Measurements from ENCODE around the gene PPP2R2C. TPM values are rescaled to one million over a fixed set of nuclear protein-coding genes. Genes with fewer than 3 reads are reported as not detected.

PPP2R2C gene
- total RNA-seq, 1 donor, result under 0.01 TPM

GRCh38 chr4:6355052-6355451 is 117.4 kb downstream of the PPP2R2C start:
- TF ChIP-seq CTCF (IDR thresholded peaks at IDR 0.05; ENCODE audit: extremely low read depth, low read depth, low read length), result no peak
- Histone ChIP-seq H3K4me1 (ENCODE audit: insufficient read depth, low read length) (no peaks in the 10 kb centered on the region), H3K36me3 (ENCODE audit: insufficient read depth, low read length) (no peaks in the 10 kb centered on the region), H3K4me2 (ENCODE audit: insufficient read depth, low read length) (no peak overlapping the region), H3K4me3 (ENCODE audit: insufficient read depth, low read length) (no peak overlapping the region), H3K27ac (ENCODE audit: low read depth, low read length) (no peak overlapping the region), H3K9me3 (ENCODE audit: low read depth, low read length) (no peaks in the 10 kb centered on the region), H3K79me2 (ENCODE audit: insufficient read depth, low read length) (no peaks in the 10 kb centered on the region), H4K20me1 (ENCODE audit: insufficient read depth, low read length) (no peaks in the 10 kb centered on the region), H3K27me3 (ENCODE audit: insufficient read depth, low read length) (no peaks in the 10 kb centered on the region), H2AFZ (ENCODE audit: low read length) (no peak overlapping the region)
- no peak for DNase-seq (ENCODE audit: insufficient read length, low spot score, missing footprints)

DNA sequence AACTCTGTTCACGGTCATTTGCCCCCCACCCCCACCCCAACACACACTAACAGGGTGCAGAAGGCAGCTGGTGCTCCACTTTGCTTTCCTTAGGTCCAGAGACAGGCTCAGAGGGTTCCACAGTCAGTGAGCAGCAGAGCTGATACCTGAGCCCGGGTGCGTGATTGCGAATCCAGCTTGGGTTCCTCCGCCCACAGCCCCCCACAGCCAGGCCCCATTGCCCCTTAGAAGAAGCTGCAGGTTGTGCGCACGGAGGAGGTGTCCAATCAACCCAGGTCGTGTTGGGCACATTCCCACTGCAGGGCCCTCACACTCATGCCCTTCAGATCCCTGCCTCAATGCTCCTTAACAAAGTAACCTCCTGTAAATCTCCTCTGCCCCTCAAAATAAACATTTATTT is 117.8 kb downstream of the PPP2R2C start:
- Histone ChIP-seq H3K9me3 (ENCODE audit: low read depth, low read length) (no peaks in the 10 kb centered on the region), H3K36me3 (ENCODE audit: insufficient read depth, low read length) (no peaks in the 10 kb centered on the region), H3K4me1 (ENCODE audit: insufficient read depth, low read length) (no peaks in the 10 kb centered on the region), H3K27me3 (ENCODE audit: insufficient read depth, low read length) (no peaks in the 10 kb centered on the region), H3K27ac (ENCODE audit: low read depth, low read length) (no peak overlapping the region), H3K4me3 (ENCODE audit: insufficient read depth, low read length) (no peak overlapping the region), H3K79me2 (ENCODE audit: insufficient read depth, low read length) (no peaks in the 10 kb centered on the region), H2AFZ (ENCODE audit: low read length) (no peak overlapping the region), H3K4me2 (ENCODE audit: insufficient read depth, low read length) (no peak overlapping the region), H4K20me1 (ENCODE audit: insufficient read depth, low read length) (no peaks in the 10 kb centered on the region)
- no peak for TF ChIP-seq CTCF (IDR thresholded peaks at IDR 0.05; ENCODE audit: extremely low read depth, low read depth, low read length)
- no peak for DNase-seq (ENCODE audit: insufficient read length, low spot score, missing footprints)

GRCh38 chr4:6354119-6354518 is 118.3 kb downstream of the PPP2R2C start:
- H3K4me1 ChIP-seq (ENCODE audit: insufficient read depth, low read length), result no peaks in the 10 kb centered on the region
- no peak overlapping the region for H3K4me2 ChIP-seq (ENCODE audit: insufficient read depth, low read length)
- no peak overlapping the region for H2AFZ ChIP-seq (ENCODE audit: low read length)
- no peaks in the 10 kb centered on the region for H4K20me1 ChIP-seq (ENCODE audit: insufficient read depth, low read length)
- H3K4me3 ChIP-seq (ENCODE audit: insufficient read depth, low read length), result no peak overlapping the region
- no peaks in the 10 kb centered on the region for H3K79me2 ChIP-seq (ENCODE audit: insufficient read depth, low read length)
- DNase-seq (ENCODE audit: insufficient read length, low spot score, missing footprints), result no peak
- H3K36me3 ChIP-seq (ENCODE audit: insufficient read depth, low read length), result no peaks in the 10 kb centered on the region
- no peaks in the 10 kb centered on the region for H3K27me3 ChIP-seq (ENCODE audit: insufficient read depth, low read length)
- no peaks in the 10 kb centered on the region for H3K9me3 ChIP-seq (ENCODE audit: low read depth, low read length)
- no peak for TF ChIP-seq CTCF (IDR thresholded peaks at IDR 0.05; ENCODE audit: extremely low read depth, low read depth, low read length)
- H3K27ac ChIP-seq (ENCODE audit: low read depth, low read length), result no peak overlapping the region

DNA sequence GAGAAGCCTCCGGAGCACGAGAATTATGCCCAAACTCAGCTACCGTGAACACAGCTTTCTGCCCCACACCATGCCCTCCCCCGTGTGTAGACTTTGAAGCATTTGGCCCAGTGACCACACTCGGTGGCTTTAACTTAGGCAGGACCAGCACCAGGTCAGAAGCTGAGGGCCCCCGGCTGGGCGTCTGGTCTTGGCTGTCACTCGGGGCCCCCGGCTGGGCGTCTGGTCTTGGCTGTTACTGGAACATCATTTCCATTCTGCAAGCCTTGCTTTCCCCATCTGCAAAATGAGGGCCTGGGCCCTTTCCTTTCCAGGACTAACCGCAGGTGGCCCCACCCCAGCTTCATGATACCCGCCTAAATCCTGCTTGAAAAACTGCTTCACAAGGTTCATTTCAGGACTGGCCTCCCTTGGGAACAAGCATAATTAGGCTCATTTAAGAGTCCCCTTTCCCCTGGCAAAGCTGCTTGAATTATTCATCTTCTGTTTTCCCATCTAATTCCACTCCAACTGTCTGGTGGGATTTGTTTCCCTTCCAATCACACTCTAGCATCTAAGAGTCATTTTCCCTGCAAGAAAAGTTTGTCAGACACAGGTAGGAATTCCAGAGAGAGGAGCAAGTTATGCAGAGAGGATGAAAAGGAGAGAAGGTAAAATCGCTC is 120.3 kb downstream of the PPP2R2C start:
- H3K36me3 ChIP-seq (ENCODE audit: insufficient read depth, low read length), result no peaks in the 10 kb centered on the region
- no peak overlapping the region for H3K4me3 ChIP-seq (ENCODE audit: insufficient read depth, low read length)
- no peak for TF ChIP-seq CTCF (IDR thresholded peaks at IDR 0.05; ENCODE audit: extremely low read depth, low read depth, low read length)
- no peak overlapping the region for H3K4me2 ChIP-seq (ENCODE audit: insufficient read depth, low read length)
- H3K79me2 ChIP-seq (ENCODE audit: insufficient read depth, low read length), result no peaks in the 10 kb centered on the region
- peaks cover 7% of the 10 kb centered on the region for H3K27me3 ChIP-seq (ENCODE audit: insufficient read depth, low read length)
- DNase-seq (ENCODE audit: insufficient read length, low spot score, missing footprints), result peak; percentile 70
- no peaks in the 10 kb centered on the region for H3K9me3 ChIP-seq (ENCODE audit: low read depth, low read length)
- H4K20me1 ChIP-seq (ENCODE audit: insufficient read depth, low read length), result no peaks in the 10 kb centered on the region
- no peak overlapping the region for H3K27ac ChIP-seq (ENCODE audit: low read depth, low read length)
- no peaks in the 10 kb centered on the region for H3K4me1 ChIP-seq (ENCODE audit: insufficient read depth, low read length)
- no peak overlapping the region for H2AFZ ChIP-seq (ENCODE audit: low read length)

Measured in osteoblast (primary cell).